Measurements from ENCODE around the gene NCOA6.
"Not testable (repeated sequence)": the region's sequence is repeated elsewhere in the genome, so short reads cannot be mapped to it uniquely, and the experiment has no call there.

NCOA6 gene

DNA sequence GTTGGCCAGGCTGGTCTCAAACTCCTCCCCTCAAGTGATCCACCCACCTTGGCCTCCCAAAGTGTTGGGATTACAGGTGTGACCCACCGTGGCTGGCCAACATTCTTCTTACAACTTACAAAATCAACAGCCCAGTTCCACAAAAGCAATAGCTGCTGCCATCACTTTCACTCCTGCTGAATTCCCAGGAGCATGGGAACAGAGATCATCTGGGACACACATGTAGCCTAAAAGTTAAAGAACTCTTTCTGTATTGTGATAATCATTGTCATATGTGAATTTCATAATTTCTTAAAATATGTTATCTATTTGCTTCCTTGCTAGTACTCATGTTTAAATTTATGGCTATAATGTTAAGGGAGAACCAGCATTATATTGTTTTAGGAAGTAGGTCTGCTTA, 51.7 kb downstream of the NCOA6 start:
- no peak for DNase-seq

DNA sequence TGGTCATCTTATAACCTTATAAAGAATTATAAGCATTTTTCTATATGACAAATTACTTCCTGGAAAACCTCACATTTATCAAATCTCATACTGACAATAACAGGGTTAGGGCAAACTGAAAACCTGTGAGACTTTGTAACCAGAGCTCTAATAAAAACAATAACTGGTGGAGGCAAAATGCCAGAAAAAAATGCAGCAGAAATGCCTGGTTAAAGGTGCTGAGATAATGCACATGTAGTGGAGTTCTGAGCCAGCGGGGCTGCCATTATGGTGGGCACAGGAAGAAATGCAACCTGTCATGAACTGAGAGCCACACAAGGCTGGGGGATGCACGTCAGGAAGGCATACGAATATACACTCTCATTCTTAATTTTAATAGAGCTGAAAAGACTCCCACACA, 53.0 kb downstream of the NCOA6 start:
- DNase-seq, result no peak

DNA sequence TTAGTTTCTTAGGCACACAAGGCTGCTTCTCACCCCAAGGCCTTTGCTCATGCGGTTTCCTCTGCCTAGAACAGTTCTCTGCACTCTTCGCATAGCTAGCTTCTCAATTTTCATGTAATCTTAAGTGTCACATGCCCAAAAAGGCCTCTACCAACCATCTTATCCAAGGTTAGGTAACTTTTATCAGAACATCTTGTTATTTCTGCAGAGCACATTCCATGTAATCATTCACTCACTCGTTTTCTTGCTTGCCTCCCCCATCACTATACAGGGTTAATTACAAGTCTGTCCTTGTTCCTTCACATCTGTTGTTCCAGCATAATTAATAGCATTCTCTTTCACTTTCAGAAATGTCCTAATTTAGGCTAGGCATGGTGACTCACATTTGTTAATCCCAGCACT, 53.8 kb downstream of the NCOA6 start:
- DNase-seq, result no peak

DNA sequence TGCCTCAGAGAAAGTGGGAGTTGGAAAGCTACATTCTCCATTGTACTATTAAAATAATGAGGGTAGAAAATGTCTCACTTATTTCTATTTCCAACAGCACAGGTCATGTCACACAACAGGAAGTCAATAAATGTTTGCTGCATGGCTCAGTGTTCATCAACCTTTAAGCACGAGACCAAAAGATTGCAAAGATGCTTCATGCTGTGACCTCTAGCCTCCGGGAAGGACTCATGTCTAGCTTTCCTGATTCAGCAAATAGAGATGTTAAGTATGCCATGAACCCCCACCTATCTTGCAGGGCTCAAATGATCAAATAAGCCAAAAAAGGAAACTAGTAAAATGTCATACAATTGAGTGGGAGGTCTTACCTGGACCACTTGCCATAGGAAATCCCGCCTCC, 57.4 kb downstream of the NCOA6 start:
- no peak for DNase-seq

DNA sequence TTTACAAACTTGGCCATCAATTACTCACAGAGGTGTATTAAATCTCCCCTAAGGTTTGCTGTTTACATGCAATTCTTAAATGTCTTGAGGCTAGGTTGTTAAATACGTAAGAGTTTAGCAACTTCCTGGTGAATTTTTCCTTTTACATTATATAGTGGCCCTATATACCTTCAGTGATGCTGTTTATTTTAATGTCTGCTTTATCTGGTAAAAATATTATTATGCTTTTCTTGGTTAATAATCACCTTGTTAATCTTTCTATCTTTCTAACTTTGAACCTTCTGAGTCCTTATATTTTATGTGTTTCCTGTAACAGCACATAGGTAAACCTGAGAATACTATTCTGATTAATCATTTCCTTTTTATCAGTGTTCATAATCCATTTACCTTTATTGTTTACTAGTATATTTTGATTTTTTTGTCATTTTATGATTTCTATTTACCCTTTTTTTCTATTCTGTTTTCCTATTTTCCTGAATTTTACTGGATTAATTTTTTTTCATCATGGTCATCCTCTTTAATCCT, 63.4 kb downstream of the NCOA6 start:
- no peak for DNase-seq

DNA sequence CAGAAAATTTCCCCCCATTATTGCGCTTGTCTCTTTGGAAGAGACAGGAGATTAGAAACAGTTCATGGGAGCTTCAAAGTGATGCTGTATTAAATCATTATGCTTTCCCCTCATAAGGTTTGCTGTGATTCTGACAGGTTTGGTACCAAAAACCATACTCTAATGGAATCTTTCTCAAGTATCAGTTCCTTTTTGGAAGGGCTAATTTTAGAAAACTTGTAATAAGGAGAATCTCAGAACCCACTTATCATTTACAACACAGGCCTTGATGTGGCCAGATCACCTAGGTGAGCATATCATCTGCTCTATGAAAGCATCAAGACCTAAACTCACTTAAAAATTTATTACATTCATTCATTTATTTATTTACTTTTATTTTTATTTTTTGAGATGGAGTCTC, 70.1 kb downstream of the NCOA6 start:
- DNase-seq, result no peak

DNA sequence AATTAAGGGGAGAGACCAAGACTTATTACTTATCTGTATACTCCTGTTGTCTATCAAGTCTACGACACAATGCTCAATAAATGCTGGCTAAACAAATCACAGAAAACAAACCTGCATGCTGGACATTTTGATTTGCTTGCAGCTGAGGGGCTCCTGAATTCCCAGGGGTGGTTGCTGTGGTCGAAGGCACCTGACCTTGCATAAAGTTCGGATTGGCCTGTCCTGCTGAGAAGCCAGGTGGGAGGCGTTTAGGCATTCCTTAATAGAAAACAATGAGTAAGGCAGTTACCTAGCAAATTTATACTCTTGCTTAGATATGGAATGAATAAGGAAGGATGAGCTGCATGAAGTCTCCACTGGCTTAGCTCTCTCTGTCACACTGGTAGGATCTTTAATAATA, 70.8 kb downstream of the NCOA6 start:
- DNase-seq, result no peak

DNA sequence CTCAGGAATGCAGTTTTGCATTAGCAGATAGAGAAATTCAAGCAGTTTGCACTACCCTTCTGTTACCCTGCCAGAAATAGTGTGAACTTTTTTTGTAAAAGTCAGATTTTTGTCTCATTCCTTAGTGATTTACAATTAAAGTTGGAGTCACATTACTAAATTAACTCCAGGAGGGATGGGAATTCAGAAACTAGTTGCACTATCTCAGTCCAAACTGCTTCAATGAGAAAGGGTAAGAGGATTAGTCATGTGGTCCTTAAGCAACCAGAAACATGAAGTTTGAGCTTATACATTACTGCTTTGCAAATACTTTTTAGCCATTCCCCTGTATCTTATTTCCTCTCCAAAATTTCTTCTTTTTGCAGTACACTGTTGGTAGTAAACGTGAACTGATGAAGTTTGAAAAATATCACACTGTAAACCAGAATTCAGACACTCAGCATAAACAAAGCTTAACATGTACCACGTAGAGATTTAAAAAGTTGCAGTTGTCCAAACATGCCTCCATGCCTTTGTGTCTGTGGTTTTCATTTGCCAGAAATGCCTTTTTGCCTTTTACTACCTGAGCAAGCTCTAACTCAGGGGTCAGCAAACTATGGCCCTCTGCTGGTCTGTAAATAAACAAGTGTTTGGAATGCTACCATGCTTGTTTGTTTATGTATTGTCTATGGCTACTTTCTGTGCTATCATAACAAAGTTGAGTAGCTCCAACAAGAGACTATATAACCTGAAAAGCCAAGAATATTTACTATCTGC, 71.6 kb downstream of the NCOA6 start:
- DNase-seq, result no peak

DNA sequence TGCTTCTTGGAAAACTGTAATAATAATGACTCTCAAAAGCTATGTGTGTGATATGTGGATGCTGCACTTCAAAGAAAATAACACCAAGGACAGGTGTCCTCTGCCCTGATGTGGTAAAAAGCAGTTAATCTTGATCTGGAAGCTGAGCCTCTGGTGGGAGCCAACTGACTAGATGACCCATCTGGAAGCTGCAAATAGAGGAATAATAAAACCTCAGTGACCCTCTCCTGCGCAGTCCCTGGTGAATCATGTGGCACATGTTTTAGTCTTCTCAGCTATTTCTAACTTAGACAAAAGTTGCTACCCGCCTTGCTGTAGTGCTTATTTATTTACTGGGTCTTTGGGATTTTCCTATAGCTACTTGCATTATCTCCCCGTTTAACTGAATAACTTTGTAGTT, 74.0 kb downstream of the NCOA6 start:
- no peak for DNase-seq

DNA sequence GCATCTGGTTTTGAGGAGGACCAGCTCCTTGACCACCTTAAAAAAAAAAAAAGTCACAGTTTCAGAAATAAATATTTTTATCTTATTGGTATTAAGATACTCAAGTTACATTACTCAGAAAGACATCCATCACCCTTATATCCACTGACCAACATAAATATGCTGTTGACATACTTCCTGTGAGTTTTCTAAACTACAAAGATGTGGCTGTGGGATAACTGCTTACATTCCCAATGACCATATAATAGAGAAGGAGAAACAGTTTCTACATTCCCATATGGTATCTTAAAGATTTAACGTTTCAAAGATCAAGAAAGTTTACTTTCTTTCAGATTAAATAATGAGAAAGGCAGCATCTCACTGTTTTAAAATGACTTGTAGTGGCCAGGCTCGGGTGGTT, 75.0 kb downstream of the NCOA6 start:
- no peak for DNase-seq

DNA sequence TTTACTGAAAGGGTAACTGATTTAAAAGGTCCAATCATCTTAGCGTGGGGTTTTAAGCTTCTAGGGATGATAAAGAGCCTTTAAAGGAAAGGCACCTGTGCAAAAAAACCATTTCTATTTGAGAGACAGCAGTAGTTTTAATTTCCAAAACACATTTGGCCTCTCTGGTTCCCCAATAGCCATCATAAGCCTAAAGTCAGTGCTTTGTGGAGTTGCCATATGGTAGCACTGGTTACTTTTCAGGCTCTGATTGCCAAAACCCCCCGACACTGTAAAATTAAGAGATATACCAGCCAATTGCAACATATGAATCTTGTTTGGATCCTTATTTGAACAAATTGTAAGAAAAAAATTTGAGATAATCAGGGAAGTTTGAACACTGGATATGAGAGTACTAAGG, 76.7 kb downstream of the NCOA6 start:
- DNase-seq, result no peak

DNA sequence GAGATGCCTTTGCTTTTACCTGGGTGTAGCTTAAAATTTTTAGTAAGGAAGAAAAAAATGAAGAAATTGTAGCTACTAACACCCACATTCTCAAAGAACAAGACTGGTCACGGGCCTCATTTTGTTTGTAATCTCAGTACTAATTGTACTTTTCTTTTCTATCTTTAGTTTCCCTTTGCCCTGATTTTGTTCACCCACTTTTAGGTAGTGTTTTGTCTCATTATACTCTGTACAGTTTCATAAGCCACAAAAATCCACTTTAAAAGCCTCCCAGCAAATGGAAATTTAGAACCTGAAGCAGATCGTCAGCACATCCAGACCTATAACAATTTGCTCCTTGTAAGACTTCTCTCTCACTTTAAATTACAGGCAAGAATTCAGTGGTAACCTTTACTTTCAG, 78.0 kb downstream of the NCOA6 start:
- DNase-seq, result no peak

DNA sequence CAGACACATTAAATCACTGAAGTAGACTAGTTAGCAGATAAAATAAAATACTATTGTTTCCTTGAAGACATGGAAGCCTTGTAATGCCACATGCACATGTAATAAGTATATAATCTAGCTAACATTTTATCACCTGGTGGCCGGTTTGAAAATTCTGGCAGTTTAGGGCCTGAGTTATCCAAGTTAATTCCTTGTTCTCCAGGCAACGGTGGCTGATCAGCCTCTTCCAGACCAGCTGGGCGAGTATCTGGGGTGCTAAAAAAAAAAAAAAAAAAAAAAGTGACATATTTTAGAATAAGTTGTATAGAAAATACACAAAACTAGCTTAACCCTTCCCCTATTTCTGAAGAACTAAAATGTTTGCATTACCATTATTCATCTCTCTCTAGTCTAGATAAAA, 78.8 kb downstream of the NCOA6 start:
- DNase-seq, result no peak

DNA sequence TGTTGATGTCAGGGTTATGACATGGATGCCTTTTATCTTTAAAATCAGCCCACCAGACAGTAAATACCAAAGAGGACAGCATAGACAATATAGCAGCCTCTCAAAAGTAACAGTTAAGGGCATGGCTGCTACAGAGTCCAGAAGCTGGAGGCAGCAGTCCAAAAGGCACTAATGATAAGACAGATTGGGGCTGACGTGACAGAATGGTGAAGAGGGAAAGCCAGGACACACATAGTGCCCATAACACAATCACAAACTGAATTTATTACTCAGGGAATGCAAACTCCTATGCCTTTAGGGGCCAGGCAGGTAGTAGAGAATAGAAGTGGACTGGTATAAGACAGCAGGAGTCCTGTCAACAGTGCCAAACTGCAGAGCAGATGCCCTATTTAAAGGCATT, 80.6 kb downstream of the NCOA6 start:
- no peak for DNase-seq

DNA sequence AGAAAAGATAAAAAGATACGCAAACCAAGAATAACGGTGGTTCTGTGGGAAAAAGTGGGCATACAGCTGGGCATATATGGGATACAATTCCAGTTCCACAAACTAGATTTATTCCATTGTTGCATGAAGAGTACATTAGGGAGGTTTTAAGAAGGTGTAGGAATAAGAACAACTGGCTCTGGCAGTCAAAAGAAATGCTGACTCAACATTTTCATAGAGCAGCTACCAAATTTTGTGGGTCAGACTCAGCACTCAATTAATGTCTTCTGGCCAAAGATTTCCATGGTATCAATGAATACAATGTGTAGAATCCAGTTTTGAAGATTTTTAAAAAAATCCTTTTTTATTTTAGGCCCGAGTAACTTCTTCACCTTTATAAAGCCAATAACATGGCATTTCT, 81.1 kb downstream of the NCOA6 start:
- no peak for DNase-seq

DNA sequence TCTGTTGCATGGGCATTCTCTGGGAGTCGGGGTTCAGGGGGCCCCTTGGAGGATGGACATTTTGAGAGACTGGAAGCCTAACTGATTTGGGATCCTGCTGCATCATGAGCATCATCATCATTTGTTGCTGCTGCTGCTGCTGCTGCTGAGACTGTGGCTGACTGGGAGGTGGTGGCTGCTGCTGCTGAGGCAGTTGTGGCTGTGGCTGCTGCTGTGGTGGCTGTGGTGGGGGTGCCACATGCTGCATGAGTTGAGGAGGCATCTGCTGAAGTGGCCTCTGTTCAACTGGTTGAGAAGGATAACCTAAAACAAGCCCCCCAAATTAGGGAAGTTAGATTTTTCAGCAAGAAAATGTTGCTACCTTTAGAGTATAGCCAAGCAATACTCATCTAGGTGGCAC, 82.4 kb downstream of the NCOA6 start:
- DNase-seq, result no peak

DNA sequence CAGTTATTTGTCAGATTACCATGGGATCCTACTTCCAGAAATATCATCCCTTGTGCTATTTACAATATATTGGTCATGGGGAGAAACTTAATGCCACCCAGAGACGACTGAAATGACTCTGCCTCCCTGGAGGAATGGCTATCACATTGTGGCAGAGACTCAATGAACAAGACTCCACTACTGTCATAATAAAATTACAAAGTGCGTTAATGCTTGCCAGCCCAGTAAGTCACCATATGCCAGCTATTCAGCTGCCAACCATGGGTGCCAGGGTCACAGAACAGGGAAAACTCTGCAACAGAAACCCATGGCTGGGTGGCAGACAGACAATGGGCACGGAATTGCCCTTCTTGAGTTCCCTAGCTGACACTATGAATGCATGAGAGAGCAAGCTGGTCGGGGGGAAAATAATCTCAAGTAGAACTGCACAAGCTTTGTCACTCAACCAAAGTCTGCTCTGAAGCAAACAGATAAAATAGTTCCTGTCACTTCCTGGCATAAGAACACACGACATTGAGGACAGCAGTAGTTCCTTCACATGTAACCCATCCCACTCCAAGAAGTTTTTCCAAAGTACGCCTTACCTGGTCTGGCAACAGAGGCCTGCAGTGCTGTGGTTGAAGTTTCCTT, 89.2 kb downstream of the NCOA6 start:
- DNase-seq, result no peak

DNA sequence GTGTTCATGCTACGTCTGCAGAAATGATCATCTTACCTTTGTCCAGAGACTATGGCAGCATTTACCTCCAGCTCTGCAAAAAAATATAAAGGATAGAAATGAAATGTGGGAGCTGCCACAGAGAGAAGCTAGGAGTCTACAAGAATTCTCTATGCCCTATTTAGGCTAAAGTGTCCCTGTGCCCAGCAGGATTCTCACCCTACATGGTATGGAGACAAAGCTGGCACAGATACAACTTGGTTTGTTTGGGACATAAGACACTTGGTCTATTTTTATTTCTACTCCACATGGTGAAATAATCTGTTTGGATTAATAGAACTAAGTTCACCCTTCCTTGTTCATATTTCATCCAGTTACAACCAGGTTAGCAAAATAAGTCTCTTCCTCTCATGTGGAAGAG, 92.9 kb downstream of the NCOA6 start:
- no peak for DNase-seq

DNA sequence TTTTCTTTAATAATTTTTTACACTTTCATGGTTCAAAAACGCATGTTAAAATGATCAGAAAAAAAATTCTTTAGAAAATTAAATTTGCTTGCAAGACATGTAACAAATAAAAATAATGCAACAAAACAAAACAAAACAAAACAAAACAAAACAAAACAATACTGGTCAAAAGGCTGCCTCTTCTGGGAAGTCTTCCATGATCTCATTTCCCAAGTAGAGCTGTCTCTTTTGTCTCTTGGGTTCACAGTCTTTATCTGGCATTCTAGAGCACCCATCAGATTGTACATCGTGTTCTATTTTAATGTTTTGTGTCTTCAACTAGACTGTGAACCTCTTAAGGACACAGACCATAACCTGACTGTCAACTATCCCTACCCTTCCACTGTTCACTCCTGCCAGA, 96.0 kb downstream of the NCOA6 start:
- no peak for DNase-seq

DNA sequence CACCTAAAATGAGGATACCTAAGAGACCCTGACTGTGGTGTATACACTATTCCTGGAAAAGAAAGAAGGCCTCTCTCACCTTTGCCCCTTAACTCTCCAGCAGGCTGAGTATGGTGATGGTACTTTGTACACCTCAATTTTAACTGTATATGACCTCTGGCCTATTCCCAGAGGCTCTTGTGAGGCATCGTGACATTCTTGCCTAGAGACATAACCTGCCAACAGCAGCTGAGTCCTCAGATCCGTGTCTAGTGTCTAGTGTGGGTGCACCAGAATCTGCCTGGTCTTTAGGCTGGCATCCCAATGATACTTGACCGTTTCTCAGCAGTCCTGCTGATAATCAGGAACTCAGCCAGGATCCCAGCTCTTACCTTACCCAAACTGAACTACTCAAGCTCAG, 101.3 kb downstream of the NCOA6 start:
- no peak for DNase-seq

DNA sequence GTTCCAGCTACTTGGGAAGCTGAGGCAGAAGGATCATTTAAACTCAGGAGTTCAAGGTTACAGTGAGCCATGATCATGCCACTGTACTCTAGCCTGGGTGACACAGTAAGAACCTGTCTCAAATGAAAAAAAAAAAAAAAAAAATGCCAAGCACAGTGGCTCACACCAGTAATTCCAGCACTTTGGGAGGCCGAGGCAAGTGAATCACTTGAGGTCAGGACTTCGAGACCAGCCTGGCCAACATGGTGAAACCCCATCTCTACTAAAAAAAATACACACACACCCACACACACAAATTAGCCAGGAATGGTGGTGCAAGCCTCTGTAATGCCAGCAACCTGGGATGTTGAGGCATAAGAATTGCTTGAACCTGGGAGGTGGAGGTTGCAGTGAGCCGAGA, 102.9 kb downstream of the NCOA6 start:
- not testable (repeated sequence) for DNase-seq

DNA sequence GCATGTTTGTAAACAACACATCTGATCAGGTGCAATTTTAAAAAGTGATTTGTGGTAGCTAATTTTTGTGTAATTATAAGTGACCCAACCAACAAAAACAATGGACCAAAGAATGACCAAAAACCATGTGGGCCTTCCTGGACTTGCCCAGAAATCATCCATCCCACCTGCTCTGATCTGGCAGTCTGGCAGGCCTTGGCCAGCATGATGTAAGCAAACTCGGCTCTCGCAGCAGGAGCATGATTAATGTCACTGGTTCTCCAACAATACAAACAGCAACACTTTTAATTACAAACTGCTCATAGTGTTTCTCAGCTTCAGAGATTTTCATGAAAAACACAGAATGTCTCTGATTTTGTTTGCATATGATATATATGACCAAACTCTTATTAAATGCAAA, 105.2 kb downstream of the NCOA6 start:
- DNase-seq, result no peak

DNA sequence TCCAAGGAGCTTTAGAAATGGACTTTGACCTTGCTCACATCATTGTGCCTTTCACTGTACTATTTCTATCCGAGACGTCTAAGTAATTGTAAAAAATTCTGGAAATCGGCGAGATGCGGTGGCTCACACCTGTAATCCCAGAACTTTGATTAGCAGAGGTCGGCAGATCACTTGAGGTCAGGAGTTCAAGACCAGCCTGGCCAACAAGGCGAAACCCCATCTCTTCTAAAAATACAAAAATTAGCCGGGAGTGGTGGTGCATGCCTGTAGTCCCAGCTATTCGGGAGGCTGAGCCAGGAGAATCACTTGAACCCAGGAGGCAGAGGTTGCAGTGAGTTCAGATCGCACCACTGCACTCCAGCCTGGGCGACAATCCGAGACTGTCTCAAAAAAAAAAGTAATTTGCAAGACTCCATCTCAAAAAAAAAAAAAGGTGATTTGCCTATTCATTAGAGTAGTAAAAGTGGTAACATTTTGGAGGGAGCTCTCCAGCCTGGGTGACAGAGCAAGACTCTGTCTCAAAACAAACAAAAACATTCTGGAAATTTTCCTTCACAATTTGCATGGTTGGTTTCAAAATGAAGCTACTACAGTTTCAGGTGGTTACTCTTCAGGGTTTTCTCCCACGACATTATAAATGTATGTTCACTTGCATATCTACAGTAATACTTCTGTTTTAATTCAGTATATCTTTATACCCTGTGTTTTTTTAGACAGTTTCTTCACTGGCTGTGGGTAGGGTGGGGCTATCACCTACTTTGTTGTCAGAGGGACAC, 106.0 kb downstream of the NCOA6 start:
- not testable (repeated sequence) for DNase-seq

All from stimulated activated CD4-positive, alpha-beta T cell treated with anti-CD3 and anti-CD28 coated beads, Interleukin-2, amount 100 ng/mL, for 48 hours (primary cell).